Measurements from ENCODE around the gene IL34. TPM values are rescaled to one million over a fixed set of nuclear protein-coding genes. Genes with fewer than 3 reads are reported as not detected.

Gene IL34
- total and polyA plus RNA-seq, 2 of the 13 experiments (the other 11 are each of a cell fraction or from before 2014, with no cell fraction given) = 1.2 to 1.3 TPM

DNA sequence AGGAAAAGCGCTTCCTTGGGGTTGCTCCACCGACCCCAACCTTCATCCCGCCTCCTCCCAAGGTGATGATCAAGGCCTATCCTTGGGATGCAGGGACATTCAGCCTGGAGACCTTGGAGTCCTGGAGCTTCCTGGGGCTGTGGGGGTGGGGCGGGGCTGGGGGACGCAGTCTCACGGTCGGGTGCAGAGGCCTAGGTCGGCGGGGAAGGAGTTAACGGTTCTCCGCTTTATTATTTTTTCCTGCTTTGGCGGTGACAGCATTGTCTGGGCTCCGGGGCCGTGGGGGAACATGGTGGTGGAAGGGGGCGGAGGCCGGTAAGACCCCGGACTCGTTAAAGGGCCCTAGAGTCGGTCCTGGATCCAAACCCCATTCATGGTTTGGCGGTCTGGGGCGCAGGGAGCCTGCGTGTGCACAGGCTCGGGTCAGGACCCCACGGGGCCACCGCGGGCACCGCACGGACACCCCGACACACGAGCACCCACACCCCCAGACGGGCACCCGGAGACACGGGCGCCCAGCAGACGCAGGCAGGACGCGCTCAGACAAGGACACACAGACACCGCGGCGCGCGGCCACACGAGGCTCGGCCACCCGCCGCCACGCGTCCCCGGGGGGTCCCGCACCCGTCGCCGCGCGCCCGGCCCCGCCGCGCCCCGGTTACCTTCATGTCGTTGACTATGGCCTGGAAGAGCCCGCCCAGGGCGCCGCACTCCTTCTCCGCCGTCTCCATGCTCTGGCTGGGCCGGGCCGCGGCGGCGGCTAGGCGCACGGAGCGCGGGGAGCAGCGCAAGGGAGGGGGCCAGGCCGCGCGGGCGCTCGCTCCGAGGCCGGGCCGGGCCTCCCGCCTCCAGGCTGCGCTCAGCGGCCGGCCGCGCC lies 38.9 kb downstream of the IL34 start (continued):
- TF ChIP-seq, protein P1, sequence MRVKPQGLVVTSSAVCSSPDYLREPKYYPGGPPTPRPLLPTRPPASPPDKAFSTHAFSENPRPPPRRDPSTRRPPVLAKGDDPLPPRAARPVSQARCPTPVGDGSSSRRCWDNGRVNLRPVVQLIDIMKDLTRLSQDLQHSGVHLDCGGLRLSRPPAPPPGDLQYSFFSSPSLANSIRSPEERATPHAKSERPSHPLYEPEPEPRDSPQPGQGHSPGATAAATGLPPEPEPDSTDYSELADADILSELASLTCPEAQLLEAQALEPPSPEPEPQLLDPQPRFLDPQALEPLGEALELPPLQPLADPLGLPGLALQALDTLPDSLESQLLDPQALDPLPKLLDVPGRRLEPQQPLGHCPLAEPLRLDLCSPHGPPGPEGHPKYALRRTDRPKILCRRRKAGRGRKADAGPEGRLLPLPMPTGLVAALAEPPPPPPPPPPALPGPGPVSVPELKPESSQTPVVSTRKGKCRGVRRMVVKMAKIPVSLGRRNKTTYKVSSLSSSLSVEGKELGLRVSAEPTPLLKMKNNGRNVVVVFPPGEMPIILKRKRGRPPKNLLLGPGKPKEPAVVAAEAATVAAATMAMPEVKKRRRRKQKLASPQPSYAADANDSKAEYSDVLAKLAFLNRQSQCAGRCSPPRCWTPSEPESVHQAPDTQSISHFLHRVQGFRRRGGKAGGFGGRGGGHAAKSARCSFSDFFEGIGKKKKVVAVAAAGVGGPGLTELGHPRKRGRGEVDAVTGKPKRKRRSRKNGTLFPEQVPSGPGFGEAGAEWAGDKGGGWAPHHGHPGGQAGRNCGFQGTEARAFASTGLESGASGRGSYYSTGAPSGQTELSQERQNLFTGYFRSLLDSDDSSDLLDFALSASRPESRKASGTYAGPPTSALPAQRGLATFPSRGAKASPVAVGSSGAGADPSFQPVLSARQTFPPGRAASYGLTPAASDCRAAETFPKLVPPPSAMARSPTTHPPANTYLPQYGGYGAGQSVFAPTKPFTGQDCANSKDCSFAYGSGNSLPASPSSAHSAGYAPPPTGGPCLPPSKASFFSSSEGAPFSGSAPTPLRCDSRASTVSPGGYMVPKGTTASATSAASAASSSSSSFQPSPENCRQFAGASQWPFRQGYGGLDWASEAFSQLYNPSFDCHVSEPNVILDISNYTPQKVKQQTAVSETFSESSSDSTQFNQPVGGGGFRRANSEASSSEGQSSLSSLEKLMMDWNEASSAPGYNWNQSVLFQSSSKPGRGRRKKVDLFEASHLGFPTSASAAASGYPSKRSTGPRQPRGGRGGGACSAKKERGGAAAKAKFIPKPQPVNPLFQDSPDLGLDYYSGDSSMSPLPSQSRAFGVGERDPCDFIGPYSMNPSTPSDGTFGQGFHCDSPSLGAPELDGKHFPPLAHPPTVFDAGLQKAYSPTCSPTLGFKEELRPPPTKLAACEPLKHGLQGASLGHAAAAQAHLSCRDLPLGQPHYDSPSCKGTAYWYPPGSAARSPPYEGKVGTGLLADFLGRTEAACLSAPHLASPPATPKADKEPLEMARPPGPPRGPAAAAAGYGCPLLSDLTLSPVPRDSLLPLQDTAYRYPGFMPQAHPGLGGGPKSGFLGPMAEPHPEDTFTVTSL (CRISPR knock-in tag; IDR thresholded peaks at IDR 0.05; ENCODE audit: borderline replicate concordance) = no peak; the same call in 1 of the 2 replicates
- TF ChIP-seq, protein P2, sequence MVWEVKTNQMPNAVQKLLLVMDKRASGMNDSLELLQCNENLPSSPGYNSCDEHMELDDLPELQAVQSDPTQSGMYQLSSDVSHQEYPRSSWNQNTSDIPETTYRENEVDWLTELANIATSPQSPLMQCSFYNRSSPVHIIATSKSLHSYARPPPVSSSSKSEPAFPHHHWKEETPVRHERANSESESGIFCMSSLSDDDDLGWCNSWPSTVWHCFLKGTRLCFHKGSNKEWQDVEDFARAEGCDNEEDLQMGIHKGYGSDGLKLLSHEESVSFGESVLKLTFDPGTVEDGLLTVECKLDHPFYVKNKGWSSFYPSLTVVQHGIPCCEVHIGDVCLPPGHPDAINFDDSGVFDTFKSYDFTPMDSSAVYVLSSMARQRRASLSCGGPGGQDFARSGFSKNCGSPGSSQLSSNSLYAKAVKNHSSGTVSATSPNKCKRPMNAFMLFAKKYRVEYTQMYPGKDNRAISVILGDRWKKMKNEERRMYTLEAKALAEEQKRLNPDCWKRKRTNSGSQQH (CRISPR knock-in tag; IDR thresholded peaks at IDR 0.05; ENCODE audit: low read depth) = no peak
- TF ChIP-seq, protein P3, sequence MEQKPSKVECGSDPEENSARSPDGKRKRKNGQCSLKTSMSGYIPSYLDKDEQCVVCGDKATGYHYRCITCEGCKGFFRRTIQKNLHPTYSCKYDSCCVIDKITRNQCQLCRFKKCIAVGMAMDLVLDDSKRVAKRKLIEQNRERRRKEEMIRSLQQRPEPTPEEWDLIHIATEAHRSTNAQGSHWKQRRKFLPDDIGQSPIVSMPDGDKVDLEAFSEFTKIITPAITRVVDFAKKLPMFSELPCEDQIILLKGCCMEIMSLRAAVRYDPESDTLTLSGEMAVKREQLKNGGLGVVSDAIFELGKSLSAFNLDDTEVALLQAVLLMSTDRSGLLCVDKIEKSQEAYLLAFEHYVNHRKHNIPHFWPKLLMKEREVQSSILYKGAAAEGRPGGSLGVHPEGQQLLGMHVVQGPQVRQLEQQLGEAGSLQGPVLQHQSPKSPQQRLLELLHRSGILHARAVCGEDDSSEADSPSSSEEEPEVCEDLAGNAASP (CRISPR knock-in tag; IDR thresholded peaks at IDR 0.05; ENCODE audit: borderline replicate concordance) = no peak
- TF ChIP-seq PRMT3 (CRISPR knock-in tag; IDR thresholded peaks at IDR 0.05; ENCODE audit: borderline replicate concordance, low read depth) (no peak; the same call in 1 of the 2 replicates), ZNF792 (CRISPR knock-in tag; IDR thresholded peaks at IDR 0.05) (0 out of 2 replicates have a peak, but pooled peaks have one; percentile 15), ZNF879 (CRISPR knock-in tag; IDR thresholded peaks at IDR 0.05) (no peak), SMYD3 (CRISPR knock-in tag; IDR thresholded peaks at IDR 0.05) (no peak), ZMYM2 (CRISPR knock-in tag; IDR thresholded peaks at IDR 0.05) (no peak), REL (CRISPR knock-in tag; conservative IDR thresholded peaks at IDR 0.05) (no peak), IRX3 (CRISPR knock-in tag; IDR thresholded peaks at IDR 0.05; ENCODE audit: borderline replicate concordance, low read depth) (no peak), ZFP36L1 (CRISPR knock-in tag; IDR thresholded peaks at IDR 0.05) (no peak), HES4 (CRISPR knock-in tag; IDR thresholded peaks at IDR 0.05; ENCODE audit: borderline replicate concordance) (no peak; the same call in 1 of the 2 replicates), ZNF780A (CRISPR knock-in tag; IDR thresholded peaks at IDR 0.05) (no peak), ATF7-NPFF (CRISPR knock-in tag; IDR thresholded peaks at IDR 0.05; ENCODE audit: low read depth) (peak; percentile 77), ZNF556 (CRISPR knock-in tag; IDR thresholded peaks at IDR 0.05; ENCODE audit: borderline replicate concordance) (no peak), HIVEP1 (CRISPR knock-in tag; IDR thresholded peaks at IDR 0.05) (no peak), HCFC1 (IDR thresholded peaks at IDR 0.05; ENCODE audit: low read depth, low read length) (no peak), ZSCAN9 (CRISPR knock-in tag; IDR thresholded peaks at IDR 0.05; ENCODE audit: borderline replicate concordance) (no peak)
- TF ChIP-seq, protein P4, sequence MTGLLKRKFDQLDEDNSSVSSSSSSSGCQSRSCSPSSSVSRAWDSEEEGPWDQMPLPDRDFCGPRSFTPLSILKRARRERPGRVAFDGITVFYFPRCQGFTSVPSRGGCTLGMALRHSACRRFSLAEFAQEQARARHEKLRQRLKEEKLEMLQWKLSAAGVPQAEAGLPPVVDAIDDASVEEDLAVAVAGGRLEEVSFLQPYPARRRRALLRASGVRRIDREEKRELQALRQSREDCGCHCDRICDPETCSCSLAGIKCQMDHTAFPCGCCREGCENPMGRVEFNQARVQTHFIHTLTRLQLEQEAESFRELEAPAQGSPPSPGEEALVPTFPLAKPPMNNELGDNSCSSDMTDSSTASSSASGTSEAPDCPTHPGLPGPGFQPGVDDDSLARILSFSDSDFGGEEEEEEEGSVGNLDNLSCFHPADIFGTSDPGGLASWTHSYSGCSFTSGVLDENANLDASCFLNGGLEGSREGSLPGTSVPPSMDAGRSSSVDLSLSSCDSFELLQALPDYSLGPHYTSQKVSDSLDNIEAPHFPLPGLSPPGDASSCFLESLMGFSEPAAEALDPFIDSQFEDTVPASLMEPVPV (CRISPR knock-in tag; IDR thresholded peaks at IDR 0.05) = 0 out of 2 replicates have a peak, but pooled peaks have one; percentile 16
